Measurements from ENCODE around the gene RALGDS. TPM values are rescaled to one million over a fixed set of nuclear protein-coding genes. Genes with fewer than 3 reads are reported as not detected.

RALGDS gene
- total and polyA plus RNA-seq, 9 of the 15 experiments (the other 6 are each of a cell fraction or from before 2014, with no cell fraction given), result 0.75 to 43.3 (median 27.1) TPM

DNA sequence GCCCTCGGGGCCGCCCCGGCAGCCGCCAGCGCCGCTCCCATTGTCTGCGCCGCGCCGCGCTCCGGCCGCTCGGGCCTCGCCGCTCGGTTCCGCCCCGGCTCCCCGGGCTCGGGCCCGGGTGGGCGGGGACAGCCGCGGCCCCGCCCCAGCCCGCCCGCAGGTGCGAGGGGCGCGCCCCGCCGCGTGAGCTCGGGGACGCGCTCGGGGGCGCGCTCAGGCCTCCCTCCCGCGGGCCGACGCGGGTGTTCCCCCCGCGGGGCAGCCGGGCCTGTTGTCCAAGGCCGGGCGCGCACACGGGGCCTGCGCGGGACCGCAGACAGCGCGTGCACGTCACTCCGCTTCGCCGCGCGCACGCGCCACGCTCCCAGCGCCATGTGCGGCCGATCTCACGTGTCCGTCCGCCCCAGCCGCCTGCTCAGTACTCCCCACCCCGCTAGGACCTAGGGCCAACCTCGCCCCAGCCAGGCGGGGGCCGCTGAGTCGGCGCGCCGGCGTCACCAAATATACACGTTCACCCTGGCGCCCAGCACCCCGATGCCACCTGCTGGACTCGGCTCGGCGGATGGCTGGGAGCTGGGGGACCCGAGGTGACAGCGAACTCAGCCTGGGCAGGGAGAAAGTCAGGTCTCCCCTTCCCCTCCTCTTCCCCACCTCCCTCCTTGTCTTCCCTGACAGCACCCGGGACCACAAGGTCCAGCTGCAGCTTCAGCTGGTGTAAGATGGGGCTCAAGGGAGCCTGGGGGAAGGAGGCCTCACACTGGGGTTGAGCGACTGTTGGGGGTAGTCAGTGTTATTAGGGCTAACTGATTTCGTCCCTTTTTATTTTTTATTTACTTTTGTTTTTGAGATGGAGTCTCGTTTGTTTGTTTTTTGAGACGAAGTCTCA is 28.3 kb upstream of the RALGDS start (continued):
- TF ChIP-seq, protein P1, sequence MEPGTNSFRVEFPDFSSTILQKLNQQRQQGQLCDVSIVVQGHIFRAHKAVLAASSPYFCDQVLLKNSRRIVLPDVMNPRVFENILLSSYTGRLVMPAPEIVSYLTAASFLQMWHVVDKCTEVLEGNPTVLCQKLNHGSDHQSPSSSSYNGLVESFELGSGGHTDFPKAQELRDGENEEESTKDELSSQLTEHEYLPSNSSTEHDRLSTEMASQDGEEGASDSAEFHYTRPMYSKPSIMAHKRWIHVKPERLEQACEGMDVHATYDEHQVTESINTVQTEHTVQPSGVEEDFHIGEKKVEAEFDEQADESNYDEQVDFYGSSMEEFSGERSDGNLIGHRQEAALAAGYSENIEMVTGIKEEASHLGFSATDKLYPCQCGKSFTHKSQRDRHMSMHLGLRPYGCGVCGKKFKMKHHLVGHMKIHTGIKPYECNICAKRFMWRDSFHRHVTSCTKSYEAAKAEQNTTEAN (CRISPR knock-in tag; IDR thresholded peaks at IDR 0.05), result no peak
- TF ChIP-seq, protein P2, sequence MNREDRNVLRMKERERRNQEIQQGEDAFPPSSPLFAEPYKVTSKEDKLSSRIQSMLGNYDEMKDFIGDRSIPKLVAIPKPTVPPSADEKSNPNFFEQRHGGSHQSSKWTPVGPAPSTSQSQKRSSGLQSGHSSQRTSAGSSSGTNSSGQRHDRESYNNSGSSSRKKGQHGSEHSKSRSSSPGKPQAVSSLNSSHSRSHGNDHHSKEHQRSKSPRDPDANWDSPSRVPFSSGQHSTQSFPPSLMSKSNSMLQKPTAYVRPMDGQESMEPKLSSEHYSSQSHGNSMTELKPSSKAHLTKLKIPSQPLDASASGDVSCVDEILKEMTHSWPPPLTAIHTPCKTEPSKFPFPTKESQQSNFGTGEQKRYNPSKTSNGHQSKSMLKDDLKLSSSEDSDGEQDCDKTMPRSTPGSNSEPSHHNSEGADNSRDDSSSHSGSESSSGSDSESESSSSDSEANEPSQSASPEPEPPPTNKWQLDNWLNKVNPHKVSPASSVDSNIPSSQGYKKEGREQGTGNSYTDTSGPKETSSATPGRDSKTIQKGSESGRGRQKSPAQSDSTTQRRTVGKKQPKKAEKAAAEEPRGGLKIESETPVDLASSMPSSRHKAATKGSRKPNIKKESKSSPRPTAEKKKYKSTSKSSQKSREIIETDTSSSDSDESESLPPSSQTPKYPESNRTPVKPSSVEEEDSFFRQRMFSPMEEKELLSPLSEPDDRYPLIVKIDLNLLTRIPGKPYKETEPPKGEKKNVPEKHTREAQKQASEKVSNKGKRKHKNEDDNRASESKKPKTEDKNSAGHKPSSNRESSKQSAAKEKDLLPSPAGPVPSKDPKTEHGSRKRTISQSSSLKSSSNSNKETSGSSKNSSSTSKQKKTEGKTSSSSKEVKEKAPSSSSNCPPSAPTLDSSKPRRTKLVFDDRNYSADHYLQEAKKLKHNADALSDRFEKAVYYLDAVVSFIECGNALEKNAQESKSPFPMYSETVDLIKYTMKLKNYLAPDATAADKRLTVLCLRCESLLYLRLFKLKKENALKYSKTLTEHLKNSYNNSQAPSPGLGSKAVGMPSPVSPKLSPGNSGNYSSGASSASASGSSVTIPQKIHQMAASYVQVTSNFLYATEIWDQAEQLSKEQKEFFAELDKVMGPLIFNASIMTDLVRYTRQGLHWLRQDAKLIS (CRISPR knock-in tag; IDR thresholded peaks at IDR 0.05), result peak; percentile 55; the same call in 1 of the 2 replicates
- TF ChIP-seq CSDE1 (IDR thresholded peaks at IDR 0.05) (no peak), CREB1 (IDR thresholded peaks at IDR 0.05) (no peak), CREB1 (CRISPR knock-in tag; IDR thresholded peaks at IDR 0.05) (peak; percentile 81; the same call in 1 of the 2 replicates), CBX5 (IDR thresholded peaks at IDR 0.05; ENCODE audit: borderline replicate concordance, low read depth) (no peak; the same call in 1 of the 2 replicates), SIN3B (IDR thresholded peaks at IDR 0.05; ENCODE audit: low read depth) (no peak), SMARCB1 (IDR thresholded peaks at IDR 0.05; ENCODE audit: insufficient read length, low read depth) (no peak), ZNF232 (CRISPR knock-in tag; IDR thresholded peaks at IDR 0.05) (no peak), SMC3 (conservative IDR thresholded peaks at IDR 0.05; ENCODE audit: insufficient read depth, low read depth, low read length) (0 out of 2 replicates have a peak, but pooled peaks have one; percentile 3), TFAM (CRISPR knock-in tag; conservative IDR thresholded peaks at IDR 0.05) (no peak), POLR2A (conservative IDR thresholded peaks at IDR 0.05) (peak; percentile 84), ZBTB1 (CRISPR knock-in tag; IDR thresholded peaks at IDR 0.05; ENCODE audit: borderline replicate concordance, low read depth) (no peak)
- TF ChIP-seq, protein P3, sequence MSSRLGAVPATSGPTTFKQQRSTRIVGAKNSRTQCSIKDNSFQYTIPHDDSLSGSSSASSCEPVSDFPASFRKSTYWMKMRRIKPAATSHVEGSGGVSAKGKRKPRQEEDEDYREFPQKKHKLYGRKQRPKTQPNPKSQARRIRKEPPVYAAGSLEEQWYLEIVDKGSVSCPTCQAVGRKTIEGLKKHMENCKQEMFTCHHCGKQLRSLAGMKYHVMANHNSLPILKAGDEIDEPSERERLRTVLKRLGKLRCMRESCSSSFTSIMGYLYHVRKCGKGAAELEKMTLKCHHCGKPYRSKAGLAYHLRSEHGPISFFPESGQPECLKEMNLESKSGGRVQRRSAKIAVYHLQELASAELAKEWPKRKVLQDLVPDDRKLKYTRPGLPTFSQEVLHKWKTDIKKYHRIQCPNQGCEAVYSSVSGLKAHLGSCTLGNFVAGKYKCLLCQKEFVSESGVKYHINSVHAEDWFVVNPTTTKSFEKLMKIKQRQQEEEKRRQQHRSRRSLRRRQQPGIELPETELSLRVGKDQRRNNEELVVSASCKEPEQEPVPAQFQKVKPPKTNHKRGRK (tag; IDR thresholded peaks at IDR 0.05), result no peak
- TF ChIP-seq, protein P4, sequence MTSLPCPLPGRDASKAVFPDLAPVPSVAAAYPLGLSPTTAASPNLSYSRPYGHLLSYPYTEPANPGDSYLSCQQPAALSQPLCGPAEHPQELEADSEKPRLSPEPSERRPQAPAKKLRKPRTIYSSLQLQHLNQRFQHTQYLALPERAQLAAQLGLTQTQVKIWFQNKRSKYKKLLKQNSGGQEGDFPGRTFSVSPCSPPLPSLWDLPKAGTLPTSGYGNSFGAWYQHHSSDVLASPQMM (CRISPR knock-in tag; IDR thresholded peaks at IDR 0.05), result no peak
- TF ChIP-seq, protein P5, sequence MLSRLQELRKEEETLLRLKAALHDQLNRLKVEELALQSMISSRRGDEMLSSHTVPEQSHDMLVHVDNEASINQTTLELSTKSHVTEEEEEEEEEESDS (CRISPR knock-in tag; IDR thresholded peaks at IDR 0.05), result no peak
- TF ChIP-seq, protein P6, sequence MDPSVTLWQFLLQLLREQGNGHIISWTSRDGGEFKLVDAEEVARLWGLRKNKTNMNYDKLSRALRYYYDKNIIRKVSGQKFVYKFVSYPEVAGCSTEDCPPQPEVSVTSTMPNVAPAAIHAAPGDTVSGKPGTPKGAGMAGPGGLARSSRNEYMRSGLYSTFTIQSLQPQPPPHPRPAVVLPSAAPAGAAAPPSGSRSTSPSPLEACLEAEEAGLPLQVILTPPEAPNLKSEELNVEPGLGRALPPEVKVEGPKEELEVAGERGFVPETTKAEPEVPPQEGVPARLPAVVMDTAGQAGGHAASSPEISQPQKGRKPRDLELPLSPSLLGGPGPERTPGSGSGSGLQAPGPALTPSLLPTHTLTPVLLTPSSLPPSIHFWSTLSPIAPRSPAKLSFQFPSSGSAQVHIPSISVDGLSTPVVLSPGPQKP (CRISPR knock-in tag; IDR thresholded peaks at IDR 0.05), result no peak
- TF ChIP-seq, protein P7, sequence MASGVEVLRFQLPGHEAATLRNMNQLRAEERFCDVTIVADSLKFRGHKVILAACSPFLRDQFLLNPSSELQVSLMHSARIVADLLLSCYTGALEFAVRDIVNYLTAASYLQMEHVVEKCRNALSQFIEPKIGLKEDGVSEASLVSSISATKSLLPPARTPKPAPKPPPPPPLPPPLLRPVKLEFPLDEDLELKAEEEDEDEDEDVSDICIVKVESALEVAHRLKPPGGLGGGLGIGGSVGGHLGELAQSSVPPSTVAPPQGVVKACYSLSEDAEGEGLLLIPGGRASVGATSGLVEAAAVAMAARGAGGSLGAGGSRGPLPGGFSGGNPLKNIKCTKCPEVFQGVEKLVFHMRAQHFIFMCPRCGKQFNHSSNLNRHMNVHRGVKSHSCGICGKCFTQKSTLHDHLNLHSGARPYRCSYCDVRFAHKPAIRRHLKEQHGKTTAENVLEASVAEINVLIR (CRISPR knock-in tag; IDR thresholded peaks at IDR 0.05), result 0 out of 2 replicates have a peak, but pooled peaks have one; percentile 55
